ENCODE data around the gene KCMF1.
"Not testable (repeated sequence)": the region's sequence is repeated elsewhere in the genome, so short reads cannot be mapped to it uniquely, and the experiment has no call there.

Gene KCMF1

GRCh38 chr2:84938194-84938879, 32.6 kb upstream of the KCMF1 start:
- Histone ChIP-seq H3K9me3 (ENCODE audit: low read depth, low read length) (no peaks in the 10 kb centered on the region), H3K9ac (ENCODE audit: insufficient read length) (no peak overlapping the region), H3K36me3 (ENCODE audit: insufficient read depth, low read length) (no peaks in the 10 kb centered on the region), H3K27ac (no peak overlapping the region), H3K4me3 (no peak overlapping the region)
- no peak for TF ChIP-seq POLR2AphosphoS5 (IDR thresholded peaks at IDR 0.05; ENCODE audit: borderline replicate concordance, low read depth, low read length)
- no peak for TF ChIP-seq FOXP2 (optimal IDR thresholded peaks at IDR 0.05; ENCODE audit: control extremely low read depth, extremely low read length, insufficient read depth)
- no peak for DNase-seq (ENCODE audit: low read depth, low spot score)

DNA sequence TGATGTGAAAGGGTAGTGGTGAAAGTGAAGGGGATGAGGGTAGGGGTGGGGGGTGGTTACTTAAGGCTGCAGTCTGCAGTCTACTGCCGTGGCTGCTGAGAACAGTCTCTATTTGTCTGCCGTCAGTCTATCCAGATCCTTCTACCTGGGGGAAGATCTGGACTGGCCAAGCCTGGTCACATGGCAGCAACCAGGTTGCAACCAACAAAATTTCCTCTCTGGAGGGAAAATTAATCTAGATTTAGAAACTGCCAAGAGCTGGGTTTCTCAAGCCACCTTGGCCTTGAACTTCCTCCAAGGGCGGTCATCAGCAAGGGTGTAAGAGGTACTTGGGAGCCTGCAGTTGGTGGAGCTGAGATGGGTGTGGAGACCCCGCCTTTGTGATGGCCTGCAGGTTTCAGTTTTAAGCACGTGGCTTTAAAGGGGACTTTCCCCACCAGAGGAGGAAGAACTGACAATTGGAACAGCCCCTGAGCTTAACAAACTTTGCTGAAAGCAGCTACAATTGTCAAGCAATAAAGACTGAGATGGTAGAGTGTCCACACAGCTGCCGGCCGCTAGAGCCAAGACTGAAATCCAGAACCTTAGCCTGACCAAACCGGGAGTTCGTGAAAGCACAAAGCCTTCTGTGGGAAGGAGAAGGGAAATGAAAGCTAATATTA, 31.4 kb upstream of the KCMF1 start:
- DNase-seq (ENCODE audit: low read depth, low spot score) = no peak
- Histone ChIP-seq H3K36me3 (ENCODE audit: insufficient read depth, low read length) (no peaks in the 10 kb centered on the region), H3K9ac (ENCODE audit: insufficient read length) (no peak overlapping the region), H3K9me3 (ENCODE audit: low read depth, low read length) (no peaks in the 10 kb centered on the region), H3K4me3 (no peak overlapping the region), H3K27ac (no peak overlapping the region)
- no peak for TF ChIP-seq FOXP2 (optimal IDR thresholded peaks at IDR 0.05; ENCODE audit: control extremely low read depth, extremely low read length, insufficient read depth)

GRCh38 chr2:84940088-84940470, 30.9 kb upstream of the KCMF1 start:
- no peak for DNase-seq (ENCODE audit: low read depth, low spot score)
- Histone ChIP-seq H3K9me3 (ENCODE audit: low read depth, low read length) (no peaks in the 10 kb centered on the region), H3K4me3 (no peak overlapping the region)

GRCh38 chr2:84940831-84941412, 30.0 kb upstream of the KCMF1 start:
- no peak overlapping the region for H3K27ac ChIP-seq
- no peaks in the 10 kb centered on the region for H3K9me3 ChIP-seq (ENCODE audit: low read depth, low read length)
- TF ChIP-seq POLR2AphosphoS5 (IDR thresholded peaks at IDR 0.05; ENCODE audit: borderline replicate concordance, low read depth, low read length) (no peak), FOXP2 (optimal IDR thresholded peaks at IDR 0.05; ENCODE audit: control extremely low read depth, extremely low read length, insufficient read depth) (no peak), EZH2 (IDR thresholded peaks at IDR 0.05) (no peak)
- no peaks in the 10 kb centered on the region for H3K36me3 ChIP-seq (ENCODE audit: insufficient read depth, low read length)
- no peak for DNase-seq (ENCODE audit: low read depth, low spot score)
- no peak overlapping the region for H3K4me3 ChIP-seq
- no peak overlapping the region for H3K9ac ChIP-seq (ENCODE audit: insufficient read length)

More at GRCh38 chr2:84940088-84940470, 30.9 kb upstream of the KCMF1 start:
- Histone ChIP-seq H3K9ac (ENCODE audit: insufficient read length) (no peak overlapping the region), H3K36me3 (ENCODE audit: insufficient read depth, low read length) (no peaks in the 10 kb centered on the region), H3K27ac (no peak overlapping the region)
- TF ChIP-seq FOXP2 (optimal IDR thresholded peaks at IDR 0.05; ENCODE audit: control extremely low read depth, extremely low read length, insufficient read depth) = no peak
- TF ChIP-seq EZH2 (IDR thresholded peaks at IDR 0.05) = no peak
- TF ChIP-seq POLR2AphosphoS5 (IDR thresholded peaks at IDR 0.05; ENCODE audit: borderline replicate concordance, low read depth, low read length) = no peak

DNA sequence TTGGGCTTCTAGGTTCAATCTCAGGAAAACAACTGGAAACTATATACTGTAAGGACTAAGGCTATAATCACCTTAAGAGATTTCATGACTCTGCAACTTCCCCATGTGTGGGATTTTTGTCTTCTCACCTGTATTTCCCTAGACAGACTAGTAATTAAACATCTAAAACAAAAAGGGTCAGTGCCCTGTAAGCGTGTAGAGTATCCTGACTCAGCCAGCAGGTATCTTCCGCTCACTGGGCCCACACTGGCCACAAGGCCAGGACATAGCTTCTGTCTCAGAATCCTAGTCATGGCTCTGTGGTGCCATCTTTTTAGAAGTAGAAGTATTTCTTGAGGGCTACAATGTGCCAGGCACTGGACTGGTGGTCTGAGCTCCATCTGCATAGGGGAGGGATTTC, 28.8 kb upstream of the KCMF1 start:
- Histone ChIP-seq H3K9ac (ENCODE audit: insufficient read length) (no peak overlapping the region), H3K4me3 (no peak overlapping the region), H3K9me3 (ENCODE audit: low read depth, low read length) (no peaks in the 10 kb centered on the region), H3K27ac (no peak overlapping the region), H3K36me3 (ENCODE audit: insufficient read depth, low read length) (no peaks in the 10 kb centered on the region)
- no peak for DNase-seq (ENCODE audit: low read depth, low spot score)
- TF ChIP-seq FOXP2 (optimal IDR thresholded peaks at IDR 0.05; ENCODE audit: control extremely low read depth, extremely low read length, insufficient read depth) (no peak), POLR2AphosphoS5 (IDR thresholded peaks at IDR 0.05; ENCODE audit: borderline replicate concordance, low read depth, low read length) (no peak), EZH2 (IDR thresholded peaks at IDR 0.05) (no peak)

GRCh38 chr2:84942964-84943421, 28.0 kb upstream of the KCMF1 start:
- no peak for DNase-seq (ENCODE audit: low read depth, low spot score)
- TF ChIP-seq POLR2AphosphoS5 (IDR thresholded peaks at IDR 0.05; ENCODE audit: borderline replicate concordance, low read depth, low read length) = no peak
- no peak for TF ChIP-seq EZH2 (IDR thresholded peaks at IDR 0.05)
- no peak for TF ChIP-seq FOXP2 (optimal IDR thresholded peaks at IDR 0.05; ENCODE audit: control extremely low read depth, extremely low read length, insufficient read depth)
- no peaks in the 10 kb centered on the region for H3K36me3 ChIP-seq (ENCODE audit: insufficient read depth, low read length)
- H3K27ac ChIP-seq = no peak overlapping the region
- H3K9me3 ChIP-seq (ENCODE audit: low read depth, low read length) = no peaks in the 10 kb centered on the region
- no peak overlapping the region for H3K4me3 ChIP-seq
- H3K9ac ChIP-seq (ENCODE audit: insufficient read length) = no peak overlapping the region

GRCh38 chr2:84944295-84944909, 26.6 kb upstream of the KCMF1 start:
- TF ChIP-seq EZH2 (IDR thresholded peaks at IDR 0.05) = no peak
- Histone ChIP-seq H3K36me3 (ENCODE audit: insufficient read depth, low read length) (no peaks in the 10 kb centered on the region), H3K27ac (no peak overlapping the region), H3K9me3 (ENCODE audit: low read depth, low read length) (no peaks in the 10 kb centered on the region), H3K4me3 (no peak overlapping the region), H3K9ac (ENCODE audit: insufficient read length) (no peak overlapping the region)
- no peak for DNase-seq (ENCODE audit: low read depth, low spot score)

GRCh38 chr2:84945838-84946203, 25.1 kb upstream of the KCMF1 start:
- not testable (repeated sequence) for H3K27ac ChIP-seq; DNase-seq (ENCODE audit: low read depth, low spot score); H3K9ac ChIP-seq (ENCODE audit: insufficient read length); H3K4me3 ChIP-seq; H3K9me3 ChIP-seq (ENCODE audit: low read depth, low read length); H3K36me3 ChIP-seq (ENCODE audit: insufficient read depth, low read length)

Measured in SK-N-MC (cell line).